Adrenal gland (tissue), 12 donors: Measurements from ENCODE around the gene STARD13. TPM values are rescaled to one million over a fixed set of nuclear protein-coding genes. Genes with fewer than 3 reads are reported as not detected.

Source experiments
- DNase-seq, 7 donors: peaks; one replicate each; pipeline ENCODE4 v3.0.0-alpha.2; 2019 to 2020
- H3K27ac ChIP-seq, 5 donors: fragments of 200-600 bp; sonication (generic) in 4 of 5; 1 replicate in 3 of 5; 2 replicates in 2 of 5; pipeline versions ENCODE4 v1.5.1 to v1.8.0; 2016 to 2020; ENCODE audit warnings: mild to moderate bottlenecking in 1 of 5
- H3K27me3 ChIP-seq: fragments of 200-600 bp; 2 replicates; pipeline ENCODE4 v1.8.0; 2021
- H3K36me3 ChIP-seq, 2 donors: fragments of 200-600 bp; replicated peaks in 1 of 2; 1 replicate in 1 of 2; 2 replicates in 1 of 2; pipeline versions ENCODE4 v1.5.1 to v1.8.0; 2018 to 2022
- H3K4me1 ChIP-seq, 2 donors: fragments of 200-600 bp; replicated peaks in 1 of 2; 1 replicate in 1 of 2; 2 replicates in 1 of 2; pipeline versions ENCODE4 v1.5.1 to v1.8.0; 2018 to 2021
- H3K4me3 ChIP-seq, 4 donors: fragments of 200-600 bp; sonication (generic) in 3 of 4; one replicate each; pipeline ENCODE4 v1.5.1; 2016 to 2018
- H3K9me3 ChIP-seq, 3 donors: fragments of 200-600 bp; sonication (generic) in 1 of 3; replicated peaks in 1 of 3; 1 replicate in 2 of 3; 2 replicates in 1 of 3; pipeline versions ENCODE4 v1.5.1 to v1.8.0; 2016 to 2021
- CTCF ChIP-seq, 6 experiments: fragments of 450-650 bp in 4 of 6; fragments of 200-600 bp in 2 of 6; sonication (generic) in 1 of 6; IDR thresholded peaks; 1 replicate in 5 of 6; 2 replicates in 1 of 6; pipeline versions ENCODE4 v1.5.1 to v1.8.0; 2016 to 2021; ENCODE audit warnings: antibody characterized with exemption in 6 of 6, mild to moderate bottlenecking in 2 of 6, moderate library complexity in 1 of 6
- POLR2A ChIP-seq, 2 donors: fragments of 450-650 bp; IDR thresholded peaks; one replicate each; pipeline ENCODE4 v1.6.1; 2017; ENCODE audit warnings: antibody characterized with exemption in 2 of 2, mild to moderate bottlenecking in 2 of 2, moderate library complexity in 1 of 2
- WGBS, 4 donors: extraction: QIAGEN DNeasy Blood & Tissue Kit in 2 of 4; methylation state at CpG; one replicate each; pipeline versions ENCODE4 v1.1.5 to v1.1.7; 2013 to 2017; 5-methylcytosine and 5-hydroxymethylcytosine counted together
- intact Hi-C, 2 donors: fragments of 100-400 bp; cut with DNase I; formaldehyde crosslinking; loops; one replicate each; pipeline versions ENCODE4 v1.14.1 to v1.15.0; 2022 to 2023
- polyA plus RNA-seq, 3 donors: library from polyadenylated mRNA; stranded (reverse); fragments of 200-250 nt in 2 of 3; fragments of 350-450 nt in 1 of 3; fragmentation: Illumina TruSeq in 1 of 3; extraction: RNeasy Lipid Tissue Mini Kit (QIAGEN cat#74804) in 1 of 3; gene quantifications; one replicate each; pipeline ENCODE4 v1.2.3, GENCODE V29; 2013 to 2014
- total RNA-seq, 9 donors: library from RNA; depleted of rRNA in 4 of 9; stranded (reverse); fragments of >200 nt in 4 of 9; fragments of 120-200 nt in 1 of 9; fragmentation: NEBNext Ultra II Directional in 1 of 9; extraction: Animal tissue kit (Norgen Biotek cat#: 25700) in 1 of 9; gene quantifications; one replicate each; pipeline versions ENCODE4 v1.1.0 to v1.2.4, GENCODE V29; 2013 to 2023
- donor health status: healthy with polysubstance abuse.
- donor health status: Bipolar disorder and iron deficiency.
- donor health status: DM: yes; HTN: yes; CAD: no.
- donor health status: DM: no; HTN: no; CAD: no.
- donor health status: DM: no; HTN: no; CAD: no.
- donor health status: DM: yes; HTN: yes; CAD: no.

STARD13 gene
- total and polyA plus RNA-seq, 12 donors: 10.5 to 79.8 (median 33.6) TPM

DNA sequence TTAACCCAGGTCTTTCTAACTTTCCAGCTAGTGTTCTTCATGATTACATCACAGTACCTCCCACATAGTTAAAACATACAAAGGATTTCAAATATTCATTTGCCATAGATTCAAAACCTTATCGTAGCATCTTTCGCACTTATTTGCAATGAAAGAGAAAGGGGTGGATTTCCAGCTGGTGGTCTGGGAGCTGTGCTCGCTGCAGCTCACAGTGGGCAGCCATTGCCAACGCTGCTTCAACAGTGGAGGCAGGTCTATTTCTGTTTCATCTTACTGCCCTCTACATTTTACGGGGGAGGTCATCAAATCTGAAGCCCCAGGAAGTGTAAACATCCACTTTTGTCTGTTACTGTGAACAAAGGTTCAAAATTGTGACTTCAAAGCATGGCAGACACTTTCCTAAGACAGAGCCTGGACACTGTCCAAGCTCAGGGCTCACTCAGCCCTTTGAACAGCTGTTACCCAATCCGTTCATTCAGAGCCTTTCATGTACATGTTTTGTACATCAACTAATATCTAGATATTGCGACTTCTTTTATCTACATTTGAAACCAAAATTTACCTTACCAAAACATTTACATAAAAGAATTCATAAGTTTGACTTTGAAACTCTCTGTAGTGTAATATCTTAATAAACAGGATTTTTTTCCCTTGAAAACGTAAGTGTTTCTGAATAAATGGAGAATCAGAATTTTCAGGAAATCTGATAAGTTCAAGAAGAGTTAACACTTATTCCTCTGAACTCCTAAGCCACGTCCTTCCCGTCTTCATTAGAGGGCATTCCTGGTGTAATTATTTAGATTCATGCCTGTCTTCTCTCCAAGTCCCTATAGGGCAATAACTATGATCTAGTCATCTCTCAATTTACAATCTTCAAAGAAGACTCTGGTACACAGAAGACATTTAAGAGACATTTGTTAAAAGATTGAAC, 25.1 kb downstream of the STARD13 start:
- TF ChIP-seq CTCF (IDR thresholded peaks at IDR 0.05): no peak
- TF ChIP-seq POLR2A (IDR thresholded peaks at IDR 0.05): no peak
- Histone ChIP-seq H3K36me3 (no peaks in the 10 kb centered on the region), H3K27me3 (no peaks in the 10 kb centered on the region), H3K9me3 (no peaks in the 10 kb centered on the region), H3K4me1 (peaks cover 7 to 61% of the 10 kb centered on the region in 2 donors), H3K4me3 (no peak overlapping the region), H3K27ac (no peak overlapping the region)
- WGBS, 4 donors: 63 to 81% (median 73%) methylated on average over 10 of the region's 10 CpGs
- intact Hi-C loops: no loop called here
- DNase-seq: peak in 2 of 7 donors; percentile 40 to 49

DNA sequence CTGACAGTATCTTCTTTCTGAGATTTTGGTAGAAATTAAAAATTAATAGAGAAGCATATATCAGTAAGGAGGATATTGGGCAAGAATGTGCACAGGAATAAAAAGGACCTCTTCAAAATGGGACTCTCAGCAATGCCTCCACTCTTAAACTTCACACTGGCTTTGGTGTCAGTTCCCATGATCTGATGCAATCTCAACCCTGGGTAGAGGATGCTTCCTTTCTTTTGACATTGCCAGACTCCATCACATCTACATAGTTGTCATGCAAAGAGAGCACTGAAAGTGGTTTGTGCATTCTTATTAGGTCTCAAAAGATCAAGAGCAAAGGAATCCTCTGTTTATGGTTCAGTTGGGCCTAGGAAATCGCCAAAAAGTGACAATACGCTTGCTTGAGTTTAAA, 26.3 kb downstream of the STARD13 start:
- no peaks in the 10 kb centered on the region for H3K36me3 ChIP-seq
- no peaks in the 10 kb centered on the region for H3K9me3 ChIP-seq
- TF ChIP-seq POLR2A (IDR thresholded peaks at IDR 0.05) (no peak), CTCF (IDR thresholded peaks at IDR 0.05) (no peak)
- WGBS, 4 donors: 85 to 98% (median 90%) methylated on average over 2 of the region's 2 CpGs
- H3K27ac ChIP-seq: peak overlapping the region in 2 of 5 donors; percentile 13 to 57
- no peaks in the 10 kb centered on the region for H3K27me3 ChIP-seq
- peaks cover 2 to 50% of the 10 kb centered on the region in 2 donors for H3K4me1 ChIP-seq
- H3K4me3 ChIP-seq: no peak overlapping the region
- intact Hi-C loops: no loop called here
- no peak for DNase-seq

GRCh38 chr13:33258808-33259193, 26.8 kb downstream of the STARD13 start:
- Histone ChIP-seq H3K27me3 (no peaks in the 10 kb centered on the region), H3K4me3 (no peak overlapping the region), H3K27ac (peak overlapping the region in 2 of 5 donors; percentile 13 to 57), H3K4me1 (peaks cover 0 to 45% of the 10 kb centered on the region in 2 donors), H3K36me3 (no peaks in the 10 kb centered on the region), H3K9me3 (no peaks in the 10 kb centered on the region)
- intact Hi-C loops: no loop called here
- TF ChIP-seq CTCF (IDR thresholded peaks at IDR 0.05): no peak
- DNase-seq: no peak

DNA sequence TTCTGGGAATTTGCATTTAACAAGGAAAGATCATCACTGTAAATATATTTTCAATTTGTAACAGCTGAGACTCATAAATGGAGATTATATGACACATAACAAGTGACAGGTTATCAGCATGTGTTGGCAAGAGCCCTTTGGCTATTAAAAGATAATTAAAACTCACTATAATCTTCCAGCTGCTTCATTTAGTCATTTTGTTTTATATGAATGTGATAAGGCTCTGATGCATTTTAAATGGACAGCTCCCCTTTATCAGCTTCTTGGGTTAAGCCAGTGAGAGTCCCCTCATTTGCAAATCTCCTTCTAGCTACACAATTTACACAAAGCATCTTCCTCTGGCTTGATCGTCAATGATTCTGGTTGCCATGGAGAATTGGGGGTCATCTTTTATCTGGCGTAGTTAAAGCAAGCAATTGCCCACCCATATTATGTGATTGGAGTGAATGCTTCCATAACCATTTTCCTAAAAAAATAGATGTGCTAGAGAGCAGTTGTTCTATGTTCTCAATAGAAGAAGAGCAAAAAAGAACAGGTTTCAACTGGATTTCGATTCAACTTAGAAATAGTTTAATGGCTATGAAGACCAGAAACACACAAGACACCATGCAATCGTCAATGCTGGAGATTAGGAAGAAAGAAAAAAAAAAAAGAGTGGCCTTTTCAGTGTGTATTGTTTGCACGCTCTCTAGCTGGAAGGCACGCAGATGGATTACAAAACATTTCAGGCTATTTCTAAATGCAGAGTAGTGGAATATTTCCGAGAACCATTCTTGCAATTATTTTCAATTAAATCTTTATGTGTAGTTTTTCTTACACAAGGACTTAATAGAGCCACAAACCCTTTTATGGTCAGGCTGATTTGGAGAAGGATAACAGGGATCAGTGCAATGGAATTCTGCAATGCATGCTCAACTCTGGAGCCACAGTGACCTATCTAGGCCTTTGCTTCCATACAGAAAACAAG, 27.4 kb downstream of the STARD13 start:
- H3K27me3 ChIP-seq: no peaks in the 10 kb centered on the region
- no peaks in the 10 kb centered on the region for H3K36me3 ChIP-seq
- intact Hi-C loops: no loop called here
- DNase-seq: no peak
- WGBS, 4 donors: 81 to 86% (median 82%) methylated on average over 7 of the region's 7 CpGs
- no peak for TF ChIP-seq CTCF (IDR thresholded peaks at IDR 0.05)
- TF ChIP-seq POLR2A (IDR thresholded peaks at IDR 0.05): no peak
- peaks cover 0 to 41% of the 10 kb centered on the region in 2 donors for H3K4me1 ChIP-seq
- H3K4me3 ChIP-seq: no peak overlapping the region
- H3K27ac ChIP-seq: peak overlapping the region in 2 of 5 donors; percentile 13 to 57
- H3K9me3 ChIP-seq: no peaks in the 10 kb centered on the region
